ENCODE results near the gene SRP72. TPM values are rescaled to one million over a fixed set of nuclear protein-coding genes. Genes with fewer than 3 reads are reported as not detected.

SRP72 gene
- total and polyA plus RNA-seq, 2 of the 8 experiments (the other 6 are each of a cell fraction or from before 2014, with no cell fraction given), result 37.7 to 144 TPM

GRCh38 chr4:56532239-56532638 is 64.8 kb downstream of the SRP72 start:
- no peak for TF ChIP-seq SAP30 (IDR thresholded peaks at IDR 0.05; ENCODE audit: insufficient read depth, insufficient replicate concordance, low read length)
- no peak for TF ChIP-seq GABPA (IDR thresholded peaks at IDR 0.05; ENCODE audit: borderline replicate concordance, insufficient read depth, low read length)
- TF ChIP-seq RFX5 (IDR thresholded peaks at IDR 0.05; ENCODE audit: borderline replicate concordance, low read depth, low read length), result no peak
- TF ChIP-seq JUND (IDR thresholded peaks at IDR 0.05; ENCODE audit: low read length), result no peak
- TF ChIP-seq POLR2A (IDR thresholded peaks at IDR 0.05; ENCODE audit: control extremely low read depth in 1 of 2, low read depth in 2 of 2, low read length in 2 of 2), result no peak
- no peak overlapping the region for H3K4me2 ChIP-seq (ENCODE audit: insufficient read depth in 1 of 2, low read depth in 2 of 2, low read length in 2 of 2)
- no peak overlapping the region for H2AK5ac ChIP-seq (ENCODE audit: low read depth, low read length)
- no peak overlapping the region for H2BK120ac ChIP-seq (replicated peaks; ENCODE audit: low read depth, low read length)
- no peaks in the 10 kb centered on the region for H3K79me2 ChIP-seq (ENCODE audit: control insufficient read depth in 1 of 2, insufficient read depth in 2 of 2, low read length in 2 of 2)
- no peak for DNase-seq (ENCODE audit: low read depth in 1 of 2, low spot score in 2 of 2)
- H3K23me2 ChIP-seq (ENCODE audit: low read depth, low read length), result peaks cover 9% of the 10 kb centered on the region
- no peaks in the 10 kb centered on the region for H3K79me1 ChIP-seq (ENCODE audit: low read depth, low read length)
- H4K5ac ChIP-seq (ENCODE audit: insufficient read length, low read depth, low read length), result no peak overlapping the region
- H2BK12ac ChIP-seq (ENCODE audit: low read depth, low read length), result no peak overlapping the region
- no peak overlapping the region for H3K14ac ChIP-seq (ENCODE audit: insufficient read length)
- FAIRE-seq, result no peak
- no peaks in the 10 kb centered on the region for H4K20me1 ChIP-seq (replicated peaks in 1 of 2; ENCODE audit: control insufficient read depth in 1 of 2, insufficient read depth in 2 of 2, low read length in 2 of 2)
- no peaks in the 10 kb centered on the region; a peak in 2 of 7 replicates for H3K4me1 ChIP-seq (replicated peaks in 1 of 4; ENCODE audit: control insufficient read depth in 3 of 4, insufficient read depth in 4 of 4, low read length in 3 of 4)
- no peak overlapping the region for H3K23ac ChIP-seq (ENCODE audit: insufficient read length)
- H2BK15ac ChIP-seq (ENCODE audit: low read length), result no peak overlapping the region
- H3K27me3 ChIP-seq (replicated peaks in 1 of 4; ENCODE audit: control insufficient read depth in 3 of 4, extremely low read depth in 1 of 4, insufficient read depth in 3 of 4, low read length in 3 of 4), result peaks cover 18 to 33% (median 25%) of the 10 kb centered on the region in 4 experiments
- H2AFZ ChIP-seq (ENCODE audit: low read length), result no peak overlapping the region
- ChIA-PET CTCF (ENCODE audit: partially characterized antibody) (interaction anchor here (1.6 kb wide), 1 partner anchor 15 kb away, joined by 4 read pairs; no protein-coding TSS in a partner anchor), POLR2A (ENCODE audit: partially characterized antibody) (interaction anchor here (2.6 kb wide), 1 partner anchor 96 kb away, joined by 8 read pairs; the partner anchor contains the start of genes PAICS and PPAT)
- no peak overlapping the region for H3K4ac ChIP-seq (replicated peaks; ENCODE audit: insufficient read length, low read depth, low read length)
- H3K36me3 ChIP-seq (ENCODE audit: control insufficient read depth in 2 of 4, insufficient read depth in 4 of 4, low read length in 3 of 4), result no peaks in the 10 kb centered on the region
- no peak overlapping the region for H2BK5ac ChIP-seq (ENCODE audit: low read depth, low read length)
- no peak overlapping the region for H3K4me3 ChIP-seq (ENCODE audit: extremely low read depth in 1 of 4, insufficient read depth in 2 of 4, low read depth in 3 of 4, low read length in 4 of 4)
- H3K18ac ChIP-seq (ENCODE audit: extremely low read depth, low read length), result no peak overlapping the region
- H4K8ac ChIP-seq (ENCODE audit: extremely low read depth, insufficient read depth, low read length), result no peak overlapping the region
- 92% methylated on average over 2 of the region's 2 CpGs; no CpG with 5 or more reads in 1 of the 2 experiments for WGBS, 2 experiments (ENCODE audit: extremely low coverage in 1 of 2, insufficient coverage in 1 of 2, insufficient read length in 1 of 2, insufficient replicate concordance in 2 of 2, low coverage in 1 of 2, low lambda C conversion rate in 2 of 2, missing lambda C conversion rate in 1 of 2)
- no peaks in the 10 kb centered on the region for H3K9me3 ChIP-seq (ENCODE audit: insufficient read depth in 2 of 2, low read depth in 1 of 2, low read length in 1 of 2)
- H2BK20ac ChIP-seq (ENCODE audit: low read length), result no peak overlapping the region
- H3K56ac ChIP-seq (replicated peaks; ENCODE audit: insufficient read length, low read depth, low read length), result no peak overlapping the region
- H3K27ac ChIP-seq (ENCODE audit: low read depth, low read length), result no peak overlapping the region
- no peak overlapping the region for H4K91ac ChIP-seq (replicated peaks; ENCODE audit: insufficient read length, low read length)
- no peak overlapping the region for H3K9ac ChIP-seq (replicated peaks in 1 of 4; ENCODE audit: extremely low read depth in 1 of 4, low read depth in 3 of 4, low read length in 3 of 4)
